Measurements from ENCODE around the gene CIB4.

The CIB4 gene

DNA sequence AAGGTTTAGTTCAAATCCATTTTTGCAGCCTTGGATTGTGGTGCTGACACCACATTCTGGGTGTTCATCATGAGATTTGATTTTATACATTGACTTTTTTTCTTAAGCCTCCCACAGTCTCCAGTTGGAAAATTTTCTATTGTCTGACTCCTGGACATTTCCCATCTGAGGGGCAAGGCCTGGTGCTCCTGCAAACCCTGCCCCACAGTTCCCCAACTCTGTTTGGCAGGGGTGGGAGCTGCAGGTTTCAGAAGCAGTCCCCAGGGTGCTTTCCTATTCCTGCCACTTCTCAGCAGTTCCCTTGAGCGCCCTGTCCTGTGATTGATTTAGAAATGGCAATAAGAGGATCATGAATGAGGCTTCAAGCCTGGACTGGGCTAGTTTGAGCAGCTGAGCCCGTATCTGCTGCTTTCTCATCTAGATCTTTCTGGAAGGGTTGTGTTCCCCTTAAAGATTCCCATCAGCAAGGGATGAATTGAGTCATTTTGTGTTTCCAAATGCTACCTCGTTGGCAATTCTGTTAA lies 77.0 kb downstream of the CIB4 start:
- H3K4me1 ChIP-seq (ENCODE audit: control insufficient read depth in 5 of 5, insufficient read depth in 5 of 5, low read length in 5 of 5) = peaks cover 0 to 16% (median 14%) of the 10 kb centered on the region in 5 donors
- H3K27me3 ChIP-seq (ENCODE audit: control insufficient read depth in 5 of 5, insufficient read depth in 4 of 5, low read length in 5 of 5) = peaks cover 47 to 58% (median 51%) of the 10 kb centered on the region in 5 donors
- H3K27ac ChIP-seq (ENCODE audit: low read depth, low read length) = no peak overlapping the region
- no peak overlapping the region for H3K9ac ChIP-seq (ENCODE audit: low read length in 5 of 5)
- H3K36me3 ChIP-seq (ENCODE audit: control insufficient read depth in 5 of 5, insufficient read depth in 5 of 5, low read length in 5 of 5) = no peaks in the 10 kb centered on the region
- H3K4me3 ChIP-seq (ENCODE audit: low read depth in 1 of 5, low read length in 5 of 5) = no peak overlapping the region
- no peaks in the 10 kb centered on the region for H3K9me3 ChIP-seq (ENCODE audit: control insufficient read depth in 5 of 5, low read length in 5 of 5)

GRCh38 chr2:26563686-26564085 lies 77.5 kb downstream of the CIB4 start:
- Histone ChIP-seq H3K9ac (ENCODE audit: low read length in 5 of 5) (no peak overlapping the region), H3K9me3 (ENCODE audit: control insufficient read depth in 5 of 5, low read length in 5 of 5) (no peaks in the 10 kb centered on the region), H3K4me1 (ENCODE audit: control insufficient read depth in 5 of 5, insufficient read depth in 5 of 5, low read length in 5 of 5) (peaks cover 0 to 16% (median 14%) of the 10 kb centered on the region in 5 donors), H3K27ac (ENCODE audit: low read depth, low read length) (no peak overlapping the region), H3K36me3 (ENCODE audit: control insufficient read depth in 5 of 5, insufficient read depth in 5 of 5, low read length in 5 of 5) (no peaks in the 10 kb centered on the region), H3K27me3 (ENCODE audit: control insufficient read depth in 5 of 5, insufficient read depth in 4 of 5, low read length in 5 of 5) (peaks cover 52 to 60% (median 53%) of the 10 kb centered on the region in 5 donors), H3K4me3 (ENCODE audit: low read depth in 1 of 5, low read length in 5 of 5) (no peak overlapping the region)

- Histone ChIP-seq H3K4me3 (ENCODE audit: low read depth in 1 of 5, low read length in 5 of 5) (peak overlapping the region; percentile 38 to 65 (median 54)), H3K27me3 (ENCODE audit: control insufficient read depth in 5 of 5, insufficient read depth in 4 of 5, low read length in 5 of 5) (peaks cover 56 to 66% (median 60%) of the 10 kb centered on the region in 5 donors), H3K27ac (ENCODE audit: low read depth, low read length) (no peak overlapping the region), H3K9me3 (ENCODE audit: control insufficient read depth in 5 of 5, low read length in 5 of 5) (no peaks in the 10 kb centered on the region), H3K36me3 (ENCODE audit: control insufficient read depth in 5 of 5, insufficient read depth in 5 of 5, low read length in 5 of 5) (no peaks in the 10 kb centered on the region), H3K9ac (ENCODE audit: low read length in 5 of 5) (peak overlapping the region in 1 of 5 donors; percentile 36), H3K4me1 (ENCODE audit: control insufficient read depth in 5 of 5, insufficient read depth in 5 of 5, low read length in 5 of 5) (peaks cover 0 to 16% (median 14%) of the 10 kb centered on the region in 5 donors)
Measured at GRCh38 chr2:26562811-26563645, 78.1 kb downstream of the CIB4 start.

DNA sequence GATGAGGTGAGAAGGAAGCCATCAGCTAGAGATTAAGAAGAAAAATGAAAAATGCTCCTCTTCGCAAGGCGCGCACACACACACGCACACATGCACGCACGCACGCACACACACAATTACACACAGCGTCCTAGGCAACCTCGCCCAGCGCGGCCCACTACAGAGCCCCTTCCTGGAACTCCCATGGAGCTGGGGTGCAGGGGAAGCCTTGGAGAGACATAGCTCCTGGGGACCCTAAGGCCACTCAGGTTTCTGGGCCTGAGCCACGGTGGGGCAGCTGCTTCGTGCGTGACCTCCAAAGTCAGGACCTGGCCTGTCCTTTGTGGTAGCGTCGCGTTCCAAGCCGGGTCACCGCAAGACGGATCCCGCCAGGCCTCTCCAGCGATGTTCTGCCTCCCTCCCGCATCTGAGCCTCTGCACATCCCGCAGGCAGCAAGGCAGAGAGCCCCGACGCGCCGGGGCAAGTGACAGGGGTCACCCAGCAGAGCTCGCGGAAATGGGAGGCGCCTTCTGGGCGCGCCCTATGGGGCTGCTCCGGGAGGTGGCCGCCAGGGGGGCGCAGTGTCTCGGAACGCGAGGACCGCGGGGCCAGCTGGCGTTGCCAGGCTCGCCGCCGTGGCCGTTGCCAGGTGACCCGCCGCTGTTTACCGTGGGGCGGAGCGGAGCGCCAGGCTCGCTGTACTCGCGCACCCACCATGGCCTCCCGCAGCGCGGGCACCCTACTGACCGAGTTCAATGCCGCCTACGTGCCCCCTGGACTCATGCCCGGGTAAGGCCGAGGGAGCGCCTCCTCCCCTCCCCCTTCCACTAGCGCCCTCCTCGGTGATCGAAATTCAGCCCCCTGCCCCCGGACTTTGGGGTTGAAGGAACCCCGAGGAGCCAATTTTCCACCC lies 79.0 kb downstream of the CIB4 start:
- peak overlapping the region in 4 of 5 donors; percentile 48 to 65 (median 54) for H3K4me3 ChIP-seq (ENCODE audit: low read depth in 1 of 5, low read length in 5 of 5)
- H3K27me3 ChIP-seq (ENCODE audit: control insufficient read depth in 5 of 5, insufficient read depth in 4 of 5, low read length in 5 of 5) = peaks cover 51 to 69% (median 63%) of the 10 kb centered on the region in 5 donors
- no peaks in the 10 kb centered on the region for H3K36me3 ChIP-seq (ENCODE audit: control insufficient read depth in 5 of 5, insufficient read depth in 5 of 5, low read length in 5 of 5)
- peak overlapping the region in 1 of 5 donors; percentile 36 for H3K9ac ChIP-seq (ENCODE audit: low read length in 5 of 5)
- H3K27ac ChIP-seq (ENCODE audit: low read depth, low read length) = no peak overlapping the region
- no peaks in the 10 kb centered on the region for H3K9me3 ChIP-seq (ENCODE audit: control insufficient read depth in 5 of 5, low read length in 5 of 5)
- H3K4me1 ChIP-seq (ENCODE audit: control insufficient read depth in 5 of 5, insufficient read depth in 5 of 5, low read length in 5 of 5) = peaks cover 0 to 16% (median 14%) of the 10 kb centered on the region in 5 donors

- Histone ChIP-seq H3K9me3 (ENCODE audit: control insufficient read depth in 5 of 5, low read length in 5 of 5) (no peaks in the 10 kb centered on the region), H3K36me3 (ENCODE audit: control insufficient read depth in 5 of 5, insufficient read depth in 5 of 5, low read length in 5 of 5) (no peaks in the 10 kb centered on the region), H3K9ac (ENCODE audit: low read length in 5 of 5) (no peak overlapping the region), H3K27ac (ENCODE audit: low read depth, low read length) (no peak overlapping the region), H3K4me3 (ENCODE audit: low read depth in 1 of 5, low read length in 5 of 5) (no peak overlapping the region), H3K4me1 (ENCODE audit: control insufficient read depth in 5 of 5, insufficient read depth in 5 of 5, low read length in 5 of 5) (peaks cover 0 to 16% (median 14%) of the 10 kb centered on the region in 5 donors), H3K27me3 (ENCODE audit: control insufficient read depth in 5 of 5, insufficient read depth in 4 of 5, low read length in 5 of 5) (peaks cover 50 to 69% (median 65%) of the 10 kb centered on the region in 5 donors)
Measured at GRCh38 chr2:26561376-26561775, 79.8 kb downstream of the CIB4 start.

- no peak overlapping the region for H3K27ac ChIP-seq (ENCODE audit: low read depth, low read length)
- peaks cover 50 to 68% (median 61%) of the 10 kb centered on the region in 5 donors for H3K27me3 ChIP-seq (ENCODE audit: control insufficient read depth in 5 of 5, insufficient read depth in 4 of 5, low read length in 5 of 5)
- H3K9me3 ChIP-seq (ENCODE audit: control insufficient read depth in 5 of 5, low read length in 5 of 5) = no peaks in the 10 kb centered on the region
- H3K9ac ChIP-seq (ENCODE audit: low read length in 5 of 5) = no peak overlapping the region
- H3K4me3 ChIP-seq (ENCODE audit: low read depth in 1 of 5, low read length in 5 of 5) = no peak overlapping the region
- no peaks in the 10 kb centered on the region for H3K36me3 ChIP-seq (ENCODE audit: control insufficient read depth in 5 of 5, insufficient read depth in 5 of 5, low read length in 5 of 5)
- peaks cover 0 to 16% (median 14%) of the 10 kb centered on the region in 5 donors for H3K4me1 ChIP-seq (ENCODE audit: control insufficient read depth in 5 of 5, insufficient read depth in 5 of 5, low read length in 5 of 5)
Measured at GRCh38 chr2:26560892-26561291, 80.3 kb downstream of the CIB4 start.

DNA sequence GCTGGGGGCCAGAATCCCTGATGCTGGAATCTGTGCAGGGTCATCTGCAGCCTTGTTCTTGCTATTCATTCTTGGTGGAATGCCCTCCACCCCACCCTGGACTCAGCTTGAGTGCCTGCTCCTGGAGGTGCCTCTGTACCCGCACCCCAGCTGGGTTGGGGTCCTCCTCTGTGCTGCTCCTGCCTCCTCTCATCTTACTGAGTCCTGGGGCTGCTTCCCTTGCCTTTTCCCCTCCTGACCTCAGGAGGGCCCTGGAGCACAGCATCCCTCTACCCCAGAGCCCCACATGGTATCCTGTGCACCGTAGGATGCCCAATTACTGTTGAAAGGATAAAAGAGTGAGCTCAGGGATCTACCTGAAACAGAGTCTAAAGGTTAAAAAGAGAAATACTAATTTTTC lies 81.6 kb downstream of the CIB4 start:
- no peak overlapping the region for H3K4me3 ChIP-seq (ENCODE audit: low read depth in 1 of 5, low read length in 5 of 5)
- no peak overlapping the region for H3K9ac ChIP-seq (ENCODE audit: low read length in 5 of 5)
- peaks cover 0 to 16% (median 14%) of the 10 kb centered on the region in 5 donors for H3K4me1 ChIP-seq (ENCODE audit: control insufficient read depth in 5 of 5, insufficient read depth in 5 of 5, low read length in 5 of 5)
- no peaks in the 10 kb centered on the region for H3K36me3 ChIP-seq (ENCODE audit: control insufficient read depth in 5 of 5, insufficient read depth in 5 of 5, low read length in 5 of 5)
- peaks cover 44 to 60% (median 54%) of the 10 kb centered on the region in 5 donors for H3K27me3 ChIP-seq (ENCODE audit: control insufficient read depth in 5 of 5, insufficient read depth in 4 of 5, low read length in 5 of 5)
- H3K9me3 ChIP-seq (ENCODE audit: control insufficient read depth in 5 of 5, low read length in 5 of 5) = no peaks in the 10 kb centered on the region
- no peak overlapping the region for H3K27ac ChIP-seq (ENCODE audit: low read depth, low read length)

DNA sequence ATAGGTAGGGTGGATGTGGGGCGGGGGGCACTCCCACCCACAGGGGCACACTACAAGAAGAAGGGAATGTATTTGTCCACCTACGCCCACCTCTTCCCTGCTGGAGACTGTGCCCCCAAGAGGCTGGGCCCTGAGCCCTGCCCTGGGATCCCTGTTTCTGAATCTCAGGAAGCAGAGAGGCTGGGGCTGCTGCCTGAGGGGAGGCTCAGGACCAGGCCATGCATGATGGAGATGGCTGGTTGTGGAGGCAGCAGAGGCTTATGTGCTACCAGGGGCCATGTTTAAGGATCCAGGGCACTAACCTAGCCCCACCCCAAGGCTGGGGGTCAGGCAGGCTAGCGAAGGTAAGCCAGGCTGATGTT lies 82.1 kb downstream of the CIB4 start:
- Histone ChIP-seq H3K27me3 (ENCODE audit: control insufficient read depth in 5 of 5, insufficient read depth in 4 of 5, low read length in 5 of 5) (peaks cover 39 to 55% (median 54%) of the 10 kb centered on the region in 5 donors), H3K4me1 (ENCODE audit: control insufficient read depth in 5 of 5, insufficient read depth in 5 of 5, low read length in 5 of 5) (peaks cover 0 to 16% (median 14%) of the 10 kb centered on the region in 5 donors), H3K9me3 (ENCODE audit: control insufficient read depth in 5 of 5, low read length in 5 of 5) (no peaks in the 10 kb centered on the region), H3K4me3 (ENCODE audit: low read depth in 1 of 5, low read length in 5 of 5) (no peak overlapping the region), H3K36me3 (ENCODE audit: control insufficient read depth in 5 of 5, insufficient read depth in 5 of 5, low read length in 5 of 5) (no peaks in the 10 kb centered on the region), H3K27ac (ENCODE audit: low read depth, low read length) (no peak overlapping the region), H3K9ac (ENCODE audit: low read length in 5 of 5) (no peak overlapping the region)

DNA sequence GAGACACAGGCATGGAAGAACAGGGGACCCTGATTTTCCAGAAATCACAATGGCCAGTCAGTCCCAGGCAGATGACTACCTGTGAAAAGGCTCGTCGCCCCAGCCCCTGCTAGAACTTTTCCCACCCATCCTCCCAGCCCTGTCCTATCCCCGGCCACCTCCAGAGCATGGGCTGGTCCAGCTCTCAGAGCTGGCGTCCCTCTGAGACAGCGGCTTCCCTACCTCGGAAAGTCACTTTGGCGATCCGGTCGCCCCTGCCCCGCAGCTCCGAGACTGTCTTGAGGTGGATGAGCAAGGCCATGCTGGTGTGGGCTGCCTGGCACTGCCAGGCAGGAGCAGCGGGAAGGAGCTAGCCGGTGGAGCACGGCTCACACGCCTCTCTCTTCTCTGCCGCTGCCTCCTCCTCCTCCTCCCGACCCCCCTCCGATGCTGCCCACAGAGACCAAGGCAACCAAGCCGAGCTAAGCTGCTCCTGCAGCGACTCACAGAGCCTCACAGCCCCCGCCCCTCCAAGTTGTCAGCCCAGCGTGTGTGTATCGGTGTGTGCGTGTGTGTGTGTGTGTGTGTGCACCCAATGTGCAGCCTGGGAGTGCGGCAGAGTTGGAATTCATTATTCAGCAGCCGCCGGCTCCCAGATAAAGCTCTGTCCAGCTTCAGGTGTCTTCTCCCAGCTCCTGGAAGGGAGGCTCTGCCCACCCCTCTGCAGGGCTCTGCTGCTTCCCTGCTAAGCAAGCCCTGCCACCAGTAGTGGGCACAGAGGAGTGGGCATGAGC lies 82.7 kb downstream of the CIB4 start:
- no peaks in the 10 kb centered on the region for H3K9me3 ChIP-seq (ENCODE audit: control insufficient read depth in 5 of 5, low read length in 5 of 5)
- peaks cover 0 to 16% (median 14%) of the 10 kb centered on the region in 5 donors for H3K4me1 ChIP-seq (ENCODE audit: control insufficient read depth in 5 of 5, insufficient read depth in 5 of 5, low read length in 5 of 5)
- no peaks in the 10 kb centered on the region for H3K36me3 ChIP-seq (ENCODE audit: control insufficient read depth in 5 of 5, insufficient read depth in 5 of 5, low read length in 5 of 5)
- peaks cover 35 to 52% (median 49%) of the 10 kb centered on the region in 5 donors for H3K27me3 ChIP-seq (ENCODE audit: control insufficient read depth in 5 of 5, insufficient read depth in 4 of 5, low read length in 5 of 5)
- H3K4me3 ChIP-seq (ENCODE audit: low read depth in 1 of 5, low read length in 5 of 5) = no peak overlapping the region
- H3K27ac ChIP-seq (ENCODE audit: low read depth, low read length) = no peak overlapping the region
- H3K9ac ChIP-seq (ENCODE audit: low read length in 5 of 5) = no peak overlapping the region
